Measurements from ENCODE around the gene POLR3A.
"Not testable (repeated sequence)": the region's sequence is repeated elsewhere in the genome, so short reads cannot be mapped to it uniquely, and the experiment has no call there.

Gene POLR3A

GRCh38 chr10:78029269-78030226 is at the start of gene POLR3A:
Gene POLR3A, minus strand, starts transcription at chr10:78029515. Its CDS starts 108 bp downstream, at chr10:78029407.
- DNase-seq, result peak; percentile 96

GRCh38 chr10:78078539-78079330 is 49.4 kb upstream of the POLR3A start:
- no peak for DNase-seq

GRCh38 chr10:78075806-78076205 is 46.5 kb upstream of the POLR3A start:
- DNase-seq, result not testable (repeated sequence)

- DNase-seq, result no peak
Observed at GRCh38 chr10:78072504-78072903, 43.2 kb upstream of the POLR3A start.

- DNase-seq, result no peak
Observed at GRCh38 chr10:78071857-78072179, 42.5 kb upstream of the POLR3A start.

- no peak for DNase-seq
Observed at GRCh38 chr10:78071140-78071856, 42.0 kb upstream of the POLR3A start.

- no peak for DNase-seq
Observed at GRCh38 chr10:78070726-78071125, 41.4 kb upstream of the POLR3A start.

GRCh38 chr10:78070064-78070463 is 40.7 kb upstream of the POLR3A start:
- DNase-seq, result not testable (repeated sequence)

- no peak for DNase-seq
Observed at GRCh38 chr10:78069151-78069550, 39.8 kb upstream of the POLR3A start.

GRCh38 chr10:78066728-78067430 is 37.6 kb upstream of the POLR3A start:
- no peak for DNase-seq

- no peak for DNase-seq
Observed at GRCh38 chr10:78066012-78066411, 36.7 kb upstream of the POLR3A start.

GRCh38 chr10:78065611-78066010 is 36.3 kb upstream of the POLR3A start:
- no peak for DNase-seq

- not testable (repeated sequence) for DNase-seq
Observed at GRCh38 chr10:78064919-78065318, 35.6 kb upstream of the POLR3A start.

- no peak for DNase-seq
Observed at GRCh38 chr10:78063236-78063635, 33.9 kb upstream of the POLR3A start.

- no peak for DNase-seq
Observed at GRCh38 chr10:78062296-78062695, 33.0 kb upstream of the POLR3A start.

GRCh38 chr10:78059906-78060702 is 30.8 kb upstream of the POLR3A start:
- no peak for DNase-seq

GRCh38 chr10:78058562-78058961 is 29.2 kb upstream of the POLR3A start:
- no peak for DNase-seq

GRCh38 chr10:78053211-78053868 is 24.0 kb upstream of the POLR3A start:
- DNase-seq, result no peak

- DNase-seq, result no peak
Observed at GRCh38 chr10:78049851-78050250, 20.5 kb upstream of the POLR3A start.

- peak; percentile 91 for DNase-seq
Observed at GRCh38 chr10:78047314-78047891, 18.1 kb upstream of the POLR3A start.

Measured in left hindlimb (tissue), 1 donor.